HL-60 (cell line): Measurements from ENCODE around the gene HSDL1.

Experiments
- CTCF ChIP-seq: IDR thresholded peaks from one replicate; pipeline ENCODE4 v1.5.1; 2011; ENCODE audit warnings: low read length, control low read depth, inconsistent platforms; ENCODE audit not compliant: insufficient read depth
- GABPA ChIP-seq: IDR thresholded peaks from 2 replicates; pipeline ENCODE4 v1.6.1; 2012; ENCODE audit warnings: low read depth
- POLR2AphosphoS5 ChIP-seq: IDR thresholded peaks from 2 replicates; pipeline ENCODE4 v1.6.1; 2012; ENCODE audit warnings: low read depth
- SPI1 ChIP-seq: IDR thresholded peaks from 2 replicates; pipeline ENCODE4 v1.6.1; 2012; ENCODE audit warnings: low read depth, mild to moderate bottlenecking, borderline replicate concordance
- TF ChIP-seq, protein P1 (sequence below): IDR thresholded peaks from 2 replicates; pipeline ENCODE4 v1.6.1; 2012; ENCODE audit warnings: low read depth; ENCODE audit not compliant: insufficient replicate concordance

DNA sequence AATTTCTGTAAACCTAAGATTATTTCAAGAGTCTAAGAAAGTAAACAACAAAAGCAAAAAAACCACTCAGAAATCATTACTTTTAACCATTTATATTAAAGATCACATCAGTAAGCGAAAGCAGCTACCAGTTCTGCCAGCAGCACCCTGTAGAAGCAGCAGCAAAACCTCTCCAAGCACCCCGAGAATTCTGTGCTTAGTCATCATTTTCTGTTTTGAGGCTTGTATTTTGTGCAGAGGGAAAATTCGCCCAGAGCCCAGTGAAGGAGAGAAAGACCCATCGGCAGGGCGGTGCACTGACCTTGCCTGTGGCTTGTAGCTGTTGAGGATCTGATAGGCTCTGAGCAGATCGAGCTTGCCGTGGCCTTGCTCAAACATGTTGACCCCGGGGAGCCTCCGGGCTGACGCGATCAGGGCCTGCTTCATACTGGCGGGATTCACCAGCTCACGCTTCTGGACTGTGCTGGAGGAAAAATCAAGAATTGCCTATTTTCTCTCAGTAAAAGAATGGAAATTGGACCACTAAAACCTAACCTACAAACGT, 63.5 kb downstream of the HSDL1 start:
- TF ChIP-seq CTCF (no peak), POLR2AphosphoS5 (no peak), GABPA (no peak), SPI1 (no peak)
- TF ChIP-seq, protein P1, sequence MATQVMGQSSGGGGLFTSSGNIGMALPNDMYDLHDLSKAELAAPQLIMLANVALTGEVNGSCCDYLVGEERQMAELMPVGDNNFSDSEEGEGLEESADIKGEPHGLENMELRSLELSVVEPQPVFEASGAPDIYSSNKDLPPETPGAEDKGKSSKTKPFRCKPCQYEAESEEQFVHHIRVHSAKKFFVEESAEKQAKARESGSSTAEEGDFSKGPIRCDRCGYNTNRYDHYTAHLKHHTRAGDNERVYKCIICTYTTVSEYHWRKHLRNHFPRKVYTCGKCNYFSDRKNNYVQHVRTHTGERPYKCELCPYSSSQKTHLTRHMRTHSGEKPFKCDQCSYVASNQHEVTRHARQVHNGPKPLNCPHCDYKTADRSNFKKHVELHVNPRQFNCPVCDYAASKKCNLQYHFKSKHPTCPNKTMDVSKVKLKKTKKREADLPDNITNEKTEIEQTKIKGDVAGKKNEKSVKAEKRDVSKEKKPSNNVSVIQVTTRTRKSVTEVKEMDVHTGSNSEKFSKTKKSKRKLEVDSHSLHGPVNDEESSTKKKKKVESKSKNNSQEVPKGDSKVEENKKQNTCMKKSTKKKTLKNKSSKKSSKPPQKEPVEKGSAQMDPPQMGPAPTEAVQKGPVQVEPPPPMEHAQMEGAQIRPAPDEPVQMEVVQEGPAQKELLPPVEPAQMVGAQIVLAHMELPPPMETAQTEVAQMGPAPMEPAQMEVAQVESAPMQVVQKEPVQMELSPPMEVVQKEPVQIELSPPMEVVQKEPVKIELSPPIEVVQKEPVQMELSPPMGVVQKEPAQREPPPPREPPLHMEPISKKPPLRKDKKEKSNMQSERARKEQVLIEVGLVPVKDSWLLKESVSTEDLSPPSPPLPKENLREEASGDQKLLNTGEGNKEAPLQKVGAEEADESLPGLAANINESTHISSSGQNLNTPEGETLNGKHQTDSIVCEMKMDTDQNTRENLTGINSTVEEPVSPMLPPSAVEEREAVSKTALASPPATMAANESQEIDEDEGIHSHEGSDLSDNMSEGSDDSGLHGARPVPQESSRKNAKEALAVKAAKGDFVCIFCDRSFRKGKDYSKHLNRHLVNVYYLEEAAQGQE: no peak
